Stomach (tissue), 19 donors: ENCODE measurements around the gene CLVS2. TPM values are rescaled to one million over a fixed set of nuclear protein-coding genes. Genes with fewer than 3 reads are reported as not detected.
A peak's percentile ranks its signal among the peaks of the same experiment; 100 is the strongest.

Source experiments
- DNase-seq, 2 donors: peaks; one replicate each; pipeline versions ENCODE4 v3.0.0 to v3.0.0-alpha.2; 2013 to 2019
- H3K27ac ChIP-seq, 5 donors: fragments of 200-600 bp in 4 of 5; sonication (generic) in 4 of 5; one replicate each; pipeline ENCODE4 v1.5.1; 2013 to 2019; ENCODE audit warnings: mild to moderate bottlenecking in 1 of 5, moderate library complexity in 1 of 5
- H3K27me3 ChIP-seq, 3 donors: fragments of 200-600 bp; sonication (generic); one replicate each; pipeline ENCODE4 v1.5.1; 2017 to 2019; ENCODE audit warnings: mixed run types in 1 of 3
- H3K36me3 ChIP-seq, 4 donors: fragments of 200-600 bp; sonication (generic); 1 replicate in 3 of 4; 2 replicates in 1 of 4; pipeline ENCODE4 v1.5.1; 2016 to 2019
- H3K4me1 ChIP-seq, 4 donors: fragments of 200-600 bp; sonication (generic); one replicate each; pipeline ENCODE4 v1.5.1; 2016 to 2019
- H3K4me3 ChIP-seq, 4 donors: fragments of 200-600 bp; sonication (generic) in 3 of 4; one replicate each; pipeline ENCODE4 v1.5.1; 2016 to 2019; ENCODE audit warnings: mild to moderate bottlenecking in 1 of 4
- H3K9me3 ChIP-seq, 4 donors: fragments of 200-600 bp; sonication (generic); one replicate each; pipeline ENCODE4 v1.5.1; 2016 to 2019
- EP300 ChIP-seq: sonication (generic); formaldehyde crosslinking; IDR thresholded peaks from one replicate; pipeline ENCODE4 v1.6.1; 2017; ENCODE audit warnings: antibody characterized with exemption
- POLR2A ChIP-seq, 4 donors: fragments of 450-650 bp; IDR thresholded peaks; one replicate each; pipeline ENCODE4 v1.6.1; 2016; ENCODE audit warnings: antibody characterized with exemption in 4 of 4, control low read depth in 2 of 4, mild to moderate bottlenecking in 1 of 4, moderate library complexity in 1 of 4
- POLR2AphosphoS5 ChIP-seq, 3 donors: sonication (generic); formaldehyde crosslinking; IDR thresholded peaks; one replicate each; pipeline ENCODE4 v1.6.1; 2016; ENCODE audit warnings: antibody characterized with exemption in 3 of 3
- WGBS, 5 donors: extraction: QIAGEN DNeasy Blood & Tissue Kit in 3 of 5; methylation state at CpG; one replicate each; pipeline versions ENCODE4 v1.1.5 to v1.1.7; 2013 to 2018; 5-methylcytosine and 5-hydroxymethylcytosine counted together
- intact Hi-C: fragments of 100-400 bp; cut with DNase I; formaldehyde crosslinking; loops from one replicate; pipeline ENCODE4 v1.15.1; 2023; ENCODE audit warnings: low total_unique reads
- long read RNA-seq, 10 donors: transcript quantifications; one replicate each; lab custom pipeline, GENCODE V29; 2026
- polyA plus RNA-seq, 3 donors: library from polyadenylated mRNA; stranded (reverse); fragments of 200-250 nt; gene quantifications; one replicate each; pipeline ENCODE4 v1.2.3, GENCODE V29; 2013
- total RNA-seq, 5 donors: library from RNA; depleted of rRNA; stranded (reverse); fragments of >200 nt; gene quantifications; one replicate each; pipeline versions ENCODE4 v1.1.0 to v1.2.3, GENCODE V29; 2014 to 2016
- TF ChIP-seq, protein P1 (sequence below), 7 experiments: fragments of 450-650 bp in 4 of 7; fragments of 200-600 bp in 3 of 7; sonication (generic) in 3 of 7; IDR thresholded peaks; one replicate each; pipeline ENCODE4 v1.5.1; 2016 to 2019; ENCODE audit warnings: antibody characterized with exemption in 7 of 7, control low read depth in 2 of 7, mild to moderate bottlenecking in 1 of 7
- donor health status: healthy with polysubstance abuse.
- donor health status: Bipolar disorder and iron deficiency.
- donor health status: healthy.

Gene CLVS2
- total RNA-seq = 10 to 100 TPM in 1 of 5 donors, under 1 TPM in 1, not detected in 3; 0.92 to 59.8 TPM
- under 1 TPM in 1 of 3 donors, not detected in 2; 0.03 TPM for polyA plus RNA-seq
- long read RNA-seq, donor 1 = 0 reads
- long read RNA-seq, donor 2 = 0 reads
- long read RNA-seq, donor 3 = 0 reads
- long read RNA-seq, donor 4 = 0 reads
- long read RNA-seq, donor 5 = 0 reads
- long read RNA-seq, donor 6 = 0 reads
- long read RNA-seq, donor 7 = 0 reads
- long read RNA-seq, donor 8 = 0 reads
- long read RNA-seq, donor 9 = 0 reads
- long read RNA-seq, donor 10, full-length matches to known transcripts = 1 of 1 reads
- long read RNA-seq, donor 10, partial matches to known transcripts = 0 of 1 reads
- long read RNA-seq, donor 10, other reads (novel, unspliced or antisense) = 0 of 1 reads

- intact Hi-C loops = no loop called here
- H3K27ac ChIP-seq = no peak within 1 kb of the TSS
- H3K4me3 ChIP-seq = peak within 1 kb of the TSS; percentile 42 to 53 (median 48)
- peaks cover 3 to 59% (median 41%) of the 10 kb centered on the region in 3 donors for H3K27me3 ChIP-seq
- H3K9me3 ChIP-seq = no peaks in the 10 kb centered on the region
- DNase-seq = peak in 1 of 2 donors; percentile 72
- WGBS, 5 donors = 2 to 8% (median 3%) methylated on average over 53 to 75 of the region's 75 CpGs
- H3K4me1 ChIP-seq = peaks cover 4 to 18% (median 13%) of the 10 kb centered on the region in 4 donors
- H3K36me3 ChIP-seq = no peaks in the 10 kb centered on the region
- no peak for TF ChIP-seq POLR2AphosphoS5 (IDR thresholded peaks at IDR 0.05)
- no peak for TF ChIP-seq POLR2A (IDR thresholded peaks at IDR 0.05)
- TF ChIP-seq EP300 = no peak
These were observed at the start of gene CLVS2 for GRCh38 chr6:122995921-122996793. Gene CLVS2, plus strand, starts transcription at chr6:122996235. Its CDS starts 1,543 bp downstream, at chr6:122997778.

DNA sequence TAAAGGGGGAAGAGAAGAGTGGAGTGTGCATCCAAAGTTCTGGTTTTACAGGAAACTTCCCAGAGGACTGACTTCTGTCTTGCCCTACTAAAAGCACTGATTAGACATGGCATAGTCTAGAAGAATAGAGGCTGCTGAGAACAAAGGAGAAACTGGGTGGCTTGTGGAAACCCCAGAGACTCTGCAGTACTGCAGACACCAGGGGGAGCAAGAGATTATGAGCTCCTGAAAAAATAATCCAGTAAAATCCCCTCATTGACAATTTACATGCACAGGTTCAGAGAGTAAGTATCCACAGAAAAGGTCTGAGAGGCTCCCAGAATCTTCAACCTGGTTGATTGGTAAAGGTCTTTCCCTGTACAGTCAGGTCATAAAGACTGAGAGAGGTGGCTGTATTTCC lies 48.7 kb upstream of the CLVS2 start:
- Histone ChIP-seq H3K36me3 (no peaks in the 10 kb centered on the region), H3K27ac (no peak overlapping the region), H3K4me1 (no peaks in the 10 kb centered on the region), H3K27me3 (no peaks in the 10 kb centered on the region), H3K4me3 (no peak overlapping the region), H3K9me3 (no peaks in the 10 kb centered on the region)
- DNase-seq = peak; percentile 20 to 22
- intact Hi-C loops = no loop called here
- no peak for TF ChIP-seq EP300
- TF ChIP-seq, protein P1, sequence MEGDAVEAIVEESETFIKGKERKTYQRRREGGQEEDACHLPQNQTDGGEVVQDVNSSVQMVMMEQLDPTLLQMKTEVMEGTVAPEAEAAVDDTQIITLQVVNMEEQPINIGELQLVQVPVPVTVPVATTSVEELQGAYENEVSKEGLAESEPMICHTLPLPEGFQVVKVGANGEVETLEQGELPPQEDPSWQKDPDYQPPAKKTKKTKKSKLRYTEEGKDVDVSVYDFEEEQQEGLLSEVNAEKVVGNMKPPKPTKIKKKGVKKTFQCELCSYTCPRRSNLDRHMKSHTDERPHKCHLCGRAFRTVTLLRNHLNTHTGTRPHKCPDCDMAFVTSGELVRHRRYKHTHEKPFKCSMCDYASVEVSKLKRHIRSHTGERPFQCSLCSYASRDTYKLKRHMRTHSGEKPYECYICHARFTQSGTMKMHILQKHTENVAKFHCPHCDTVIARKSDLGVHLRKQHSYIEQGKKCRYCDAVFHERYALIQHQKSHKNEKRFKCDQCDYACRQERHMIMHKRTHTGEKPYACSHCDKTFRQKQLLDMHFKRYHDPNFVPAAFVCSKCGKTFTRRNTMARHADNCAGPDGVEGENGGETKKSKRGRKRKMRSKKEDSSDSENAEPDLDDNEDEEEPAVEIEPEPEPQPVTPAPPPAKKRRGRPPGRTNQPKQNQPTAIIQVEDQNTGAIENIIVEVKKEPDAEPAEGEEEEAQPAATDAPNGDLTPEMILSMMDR (IDR thresholded peaks at IDR 0.05) = peak in 4 of 7 experiments; percentile 15 to 29 (median 23)

GRCh38 chr6:122953766-122954165 lies 42.3 kb upstream of the CLVS2 start:
- Histone ChIP-seq H3K36me3 (no peaks in the 10 kb centered on the region), H3K27me3 (no peaks in the 10 kb centered on the region), H3K27ac (no peak overlapping the region), H3K4me3 (no peak overlapping the region), H3K4me1 (no peaks in the 10 kb centered on the region), H3K9me3 (peaks cover 0 to 14% (median 9%) of the 10 kb centered on the region in 4 donors)
- DNase-seq = no peak
- 81 to 95% (median 89%) methylated on average over 1 of the region's 1 CpG for WGBS, 5 donors
- intact Hi-C loops = no loop called here
- TF ChIP-seq, protein P1 (IDR thresholded peaks at IDR 0.05) = no peak
- TF ChIP-seq POLR2AphosphoS5 (IDR thresholded peaks at IDR 0.05) (no peak), EP300 (no peak), POLR2A (IDR thresholded peaks at IDR 0.05) (no peak)

DNA sequence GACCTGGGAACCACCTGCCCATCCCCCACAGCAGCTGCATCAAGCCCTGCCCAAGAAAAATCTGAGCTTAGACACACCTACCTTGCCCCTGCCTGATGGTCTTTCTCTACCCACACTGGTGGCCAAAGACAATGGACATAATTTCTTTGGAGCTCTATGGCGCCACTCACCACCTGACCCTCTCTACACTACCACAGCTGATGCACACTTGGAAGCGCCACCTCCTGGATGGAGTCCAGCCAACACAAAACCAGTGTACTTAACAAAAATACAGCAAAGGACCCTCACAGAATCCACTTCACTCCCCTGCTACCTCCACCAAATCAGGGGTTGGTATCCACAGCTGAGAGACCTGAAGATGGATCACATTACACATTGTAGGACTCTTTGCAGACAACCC lies 39.7 kb upstream of the CLVS2 start:
- Histone ChIP-seq H3K9me3 (peaks cover 0 to 14% (median 9%) of the 10 kb centered on the region in 4 donors), H3K27ac (no peak overlapping the region), H3K4me1 (no peaks in the 10 kb centered on the region), H3K4me3 (no peak overlapping the region), H3K36me3 (no peaks in the 10 kb centered on the region), H3K27me3 (no peaks in the 10 kb centered on the region)
- DNase-seq = no peak
- intact Hi-C loops = no loop called here
- 88 to 100% (median 97%) methylated on average over 2 of the region's 2 CpGs for WGBS, 5 donors
- no peak for TF ChIP-seq POLR2AphosphoS5 (IDR thresholded peaks at IDR 0.05)
- TF ChIP-seq EP300 = no peak
- no peak for TF ChIP-seq POLR2A (IDR thresholded peaks at IDR 0.05)
- TF ChIP-seq, protein P1 (IDR thresholded peaks at IDR 0.05) = no peak
